Raji (cell line): ENCODE data around the gene SPATC1L.

Source experiments
- POLR2A ChIP-seq: IDR thresholded peaks from 2 replicates; pipeline ENCODE4 v1.6.1; 2011; ENCODE audit warnings: low read depth, low read length, control low read depth; ENCODE audit not compliant: insufficient read depth

The SPATC1L gene

GRCh38 chr21:46141767-46142581 is 42.3 kb downstream of the SPATC1L start:
- no peak for TF ChIP-seq POLR2A

GRCh38 chr21:46139686-46140085 is 44.6 kb downstream of the SPATC1L start:
- no peak for TF ChIP-seq POLR2A

- TF ChIP-seq POLR2A = no peak
Observed at GRCh38 chr21:46138383-46138970, 45.8 kb downstream of the SPATC1L start.

- no peak for TF ChIP-seq POLR2A
Observed at GRCh38 chr21:46137908-46138307, 46.4 kb downstream of the SPATC1L start.

GRCh38 chr21:46136739-46137349 is 47.4 kb downstream of the SPATC1L start:
- no peak for TF ChIP-seq POLR2A

GRCh38 chr21:46135782-46136395 is 48.4 kb downstream of the SPATC1L start:
- TF ChIP-seq POLR2A = no peak

GRCh38 chr21:46131838-46132651 is 52.2 kb downstream of the SPATC1L start:
- TF ChIP-seq POLR2A = no peak

- no peak for TF ChIP-seq POLR2A
Observed at GRCh38 chr21:46131588-46131837, 52.7 kb downstream of the SPATC1L start.

GRCh38 chr21:46130831-46131587 is 53.2 kb downstream of the SPATC1L start:
- no peak for TF ChIP-seq POLR2A

GRCh38 chr21:46129846-46130651 is 54.2 kb downstream of the SPATC1L start:
- no peak for TF ChIP-seq POLR2A

GRCh38 chr21:46128933-46129571 is 55.2 kb downstream of the SPATC1L start:
- no peak for TF ChIP-seq POLR2A

- TF ChIP-seq POLR2A = no peak
Observed at GRCh38 chr21:46128106-46128932, 55.9 kb downstream of the SPATC1L start.
